H1 (cell line): ENCODE results near the gene TOP1. TPM values are rescaled to one million over a fixed set of nuclear protein-coding genes. Genes with fewer than 3 reads are reported as not detected.
A peak's percentile ranks its signal among the peaks of the same experiment; 100 is the strongest.

Source experiments
- ATF3 ChIP-seq: IDR thresholded peaks from 2 replicates; pipeline ENCODE4 v1.6.1; 2011; ENCODE audit warnings: low read depth, mild to moderate bottlenecking, low read length; ENCODE audit not compliant: insufficient read depth
- CHD1 ChIP-seq: IDR thresholded peaks from 2 replicates; pipeline ENCODE4 v1.6.1; 2012; ENCODE audit warnings: low read depth, low read length, improper control_type of control experiment
- GABPA ChIP-seq: IDR thresholded peaks from 2 replicates; pipeline ENCODE4 v1.6.1; 2011; ENCODE audit warnings: mild to moderate bottlenecking, low read length, moderate library complexity, borderline replicate concordance; ENCODE audit not compliant: insufficient read depth
- NRF1 ChIP-seq: IDR thresholded peaks from 2 replicates; pipeline ENCODE4 v1.6.1; 2011; ENCODE audit warnings: mild to moderate bottlenecking, low read depth, low read length, improper control_type of control experiment
- POU5F1 ChIP-seq: IDR thresholded peaks from 2 replicates; pipeline ENCODE4 v1.6.1; 2011; ENCODE audit warnings: low read depth, mild to moderate bottlenecking, low read length, moderate library complexity
- RNF2 ChIP-seq: fragments of 200-900, 300-1000 bp; sonication (generic); IDR thresholded peaks from 2 replicates; pipeline ENCODE4 v1.7.1; 2016; ENCODE audit warnings: borderline replicate concordance, low read depth, mild to moderate bottlenecking, antibody characterized with exemption, low read length; ENCODE audit not compliant: poor library complexity, severe bottlenecking; ENCODE audit errors: missing control alignments
- RXRA ChIP-seq: IDR thresholded peaks from 2 replicates; pipeline ENCODE4 v1.6.1; 2011; ENCODE audit warnings: low read depth, mild to moderate bottlenecking, low read length, moderate library complexity; ENCODE audit not compliant: insufficient read depth
- SP4 ChIP-seq: IDR thresholded peaks from 2 replicates; pipeline ENCODE4 v1.6.1; 2012; ENCODE audit warnings: low read length, inconsistent platforms
- TCF12 ChIP-seq: IDR thresholded peaks from 2 replicates; pipeline ENCODE4 v1.6.1; 2011; ENCODE audit warnings: low read depth, mild to moderate bottlenecking, low read length
- polyA plus RNA-seq, 7 experiments: library from polyadenylated mRNA; depleted of rRNA in 3 of 7; stranded (reverse) in 5 of 7; unstranded in 2 of 7; fragments of >200 nt in 5 of 7; fragments of 200-250 nt in 2 of 7; gene quantifications; 1 replicate in 5 of 7; 2 replicates in 1 of 7; 4 replicates in 1 of 7; pipeline versions ENCODE4 v1.2.1 to v1.2.3, GENCODE V29; 2011 to 2013; ENCODE audit warnings: missing spikeins in 2 of 7, mixed read lengths in 2 of 7
- total RNA-seq: library from RNA; stranded (reverse); fragmentation: NEBNext Ultra II Directional; extraction: Animal tissue kit (Norgen Biotek cat#: 25700); gene quantifications from 2 replicates; pipeline ENCODE4 v1.2.1, GENCODE V29; 2021

Gene TOP1
- total and polyA plus RNA-seq, 2 of the 8 experiments (the other 6 are each of a cell fraction or from before 2014, with no cell fraction given) = 7.4 to 108 TPM

DNA sequence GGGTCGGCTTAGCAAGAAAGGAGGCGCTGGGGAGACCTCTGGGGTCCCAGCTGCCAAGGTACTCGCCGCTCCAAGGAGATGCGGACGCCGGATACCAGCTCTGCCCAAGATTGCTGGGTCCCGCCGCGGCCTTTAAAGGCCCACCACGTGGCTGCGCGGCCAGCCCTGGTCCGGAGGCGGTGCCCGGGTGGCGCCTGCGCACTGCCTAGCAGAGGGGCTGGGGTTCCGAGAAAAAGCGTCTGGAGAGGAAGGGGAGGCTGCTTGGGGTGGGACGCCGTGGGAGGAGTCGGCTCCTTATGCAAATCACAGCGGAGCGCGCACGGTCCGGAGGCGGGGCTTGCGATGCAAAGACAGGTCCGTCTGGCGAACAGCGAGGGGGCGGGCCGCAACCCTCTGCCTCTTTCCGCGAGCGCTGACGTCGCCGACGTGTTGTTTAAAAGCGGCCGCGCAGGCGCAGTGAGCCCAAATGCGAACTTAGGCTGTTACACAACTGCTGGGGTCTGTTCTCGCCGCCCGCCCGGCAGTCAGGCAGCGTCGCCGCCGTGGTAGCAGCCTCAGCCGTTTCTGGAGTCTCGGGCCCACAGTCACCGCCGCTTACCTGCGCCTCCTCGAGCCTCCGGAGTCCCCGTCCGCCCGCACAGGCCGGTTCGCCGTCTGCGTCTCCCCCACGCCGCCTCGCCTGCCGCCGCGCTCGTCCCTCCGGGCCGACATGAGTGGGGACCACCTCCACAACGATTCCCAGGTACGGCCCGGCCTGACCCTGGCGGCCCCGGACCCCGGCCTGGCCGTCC is at the start of gene TOP1 (continued):
- TF ChIP-seq ATF3 (no peak), TCF12 (0 out of 2 replicates have a peak, but pooled peaks have one; percentile 23), NRF1 (peak; percentile 64), RNF2 (no peak), GABPA (no peak), SP4 (peak; percentile 61; the same call in 1 of the 2 replicates), POU5F1 (no peak), RXRA (no peak), CHD1 (no peak; the same call in 1 of the 2 replicates)
- TF ChIP-seq, all 59 proteins: peak for 20
